Stimulated activated CD4-positive, alpha-beta T cell treated with anti-CD3 and anti-CD28 coated beads, Interleukin-1b, Interleukin-23, amount 100 ng/mL, for 4 hours (primary cell): ENCODE data around the gene ATP2B2.

ENCODE experiments used
- DNase-seq, 2 donors: peaks; one replicate each; pipeline ENCODE4 v3.0.0-alpha.2; 2020; ENCODE audit warnings: low read depth in 2 of 2

The ATP2B2 gene

GRCh38 chr3:10330319-10330718 lies 175.1 kb downstream of the ATP2B2 start:
- no peak for DNase-seq

GRCh38 chr3:10329495-10330015 lies 175.8 kb downstream of the ATP2B2 start:
- no peak for DNase-seq

- no peak for DNase-seq
Measured at GRCh38 chr3:10328460-10329071, 176.8 kb downstream of the ATP2B2 start.

GRCh38 chr3:10327592-10327991 lies 177.8 kb downstream of the ATP2B2 start:
- no peak for DNase-seq

GRCh38 chr3:10322352-10322710 lies 183.1 kb downstream of the ATP2B2 start:
- no peak for DNase-seq

- DNase-seq = no peak
Measured at GRCh38 chr3:10321630-10322351, 183.6 kb downstream of the ATP2B2 start.

GRCh38 chr3:10320320-10320677 lies 185.1 kb downstream of the ATP2B2 start:
- DNase-seq = no peak

- no peak for DNase-seq
Measured at GRCh38 chr3:10319804-10320203, 185.6 kb downstream of the ATP2B2 start.

GRCh38 chr3:10319251-10319650 lies 186.1 kb downstream of the ATP2B2 start:
- DNase-seq = no peak

GRCh38 chr3:10317961-10318350 lies 187.4 kb downstream of the ATP2B2 start:
- DNase-seq = no peak

- no peak for DNase-seq
Measured at GRCh38 chr3:10317311-10317960, 187.9 kb downstream of the ATP2B2 start.

GRCh38 chr3:10315771-10316344 lies 189.5 kb downstream of the ATP2B2 start:
- DNase-seq = no peak

GRCh38 chr3:10315101-10315500 lies 190.3 kb downstream of the ATP2B2 start:
- DNase-seq = no peak

GRCh38 chr3:10312861-10313260 lies 192.5 kb downstream of the ATP2B2 start:
- no peak for DNase-seq

GRCh38 chr3:10312391-10312790 lies 193.0 kb downstream of the ATP2B2 start:
- DNase-seq = no peak

- no peak for DNase-seq
Measured at GRCh38 chr3:10311710-10312109, 193.7 kb downstream of the ATP2B2 start.

- no peak for DNase-seq
Measured at GRCh38 chr3:10310578-10310977, 194.8 kb downstream of the ATP2B2 start.

- DNase-seq = no peak
Measured at GRCh38 chr3:10309736-10310135, 195.7 kb downstream of the ATP2B2 start.

- no peak for DNase-seq
Measured at GRCh38 chr3:10308678-10309077, 196.7 kb downstream of the ATP2B2 start.

GRCh38 chr3:10306156-10306555 lies 199.2 kb downstream of the ATP2B2 start:
- no peak for DNase-seq

- no peak for DNase-seq
Measured at GRCh38 chr3:10305331-10305902, 200.0 kb downstream of the ATP2B2 start.

GRCh38 chr3:10304905-10305304 lies 200.5 kb downstream of the ATP2B2 start:
- DNase-seq = no peak
